IMR-90 (cell line): ENCODE results near the gene DNASE1. TPM values are rescaled to one million over a fixed set of nuclear protein-coding genes. Genes with fewer than 3 reads are reported as not detected.

Experiments
- ATAC-seq: fragments of 200-7000 bp; cut with Tn5 transposase; 2 replicates; pipeline ENCODE4 v1.9.1; 2020; ENCODE audit warnings: low read depth, mild to moderate bottlenecking, moderate library complexity
- BruUV-seq: library from RNA; stranded (reverse); fragments of 400-500 nt; replicated peaks from 2 replicates; lab custom pipeline; 2021; lab: Mats Ljungman, UMichigan
- CTCF ChIA-PET: fragments of 300-600 bp; formaldehyde crosslinking; extraction: SDS; loops from one replicate; lab custom pipeline; 2021; ENCODE audit warnings: antibody characterized with exemption; lab: Yijun Ruan, JAX
- POLR2A ChIA-PET: fragments of 300-600 bp; sonication (Branson Sonifier 250); formaldehyde crosslinking; loops from one replicate; lab custom pipeline; 2022; ENCODE audit warnings: antibody characterized with exemption; ENCODE audit not compliant: unreplicated experiment; lab: Charles Lee
- DNase-seq: peaks from one replicate; pipeline ENCODE4 v3.0.0; 2013
- H2AFZ ChIP-seq: replicated peaks from 2 replicates; pipeline ENCODE3; 2013; ENCODE audit warnings: low read length, mild to moderate bottlenecking; ENCODE audit not compliant: poor library complexity
- H2AK5ac ChIP-seq: 2 replicates; pipeline ENCODE4 v1.6.1; 2013; ENCODE audit warnings: low read depth, low read length, inconsistent platforms
- H2AK9ac ChIP-seq: replicated peaks from 2 replicates; pipeline ENCODE3; 2013; ENCODE audit warnings: mild to moderate bottlenecking, low read depth, low read length, moderate library complexity; ENCODE audit not compliant: poor library complexity
- H2BK120ac ChIP-seq: 2 replicates; pipeline ENCODE4 v1.6.1; 2013; ENCODE audit warnings: low read depth, low read length, inconsistent platforms
- H2BK15ac ChIP-seq: 3 replicates; pipeline ENCODE4 v1.6.1; 2013; ENCODE audit warnings: low read depth, low read length, inconsistent platforms
- H2BK20ac ChIP-seq: 2 replicates; pipeline ENCODE4 v1.6.1; 2013; ENCODE audit warnings: low read depth, mild to moderate bottlenecking, inconsistent platforms, low read length, moderate library complexity
- H2BK5ac ChIP-seq: 2 replicates; pipeline ENCODE4 v1.6.1; 2013; ENCODE audit warnings: mild to moderate bottlenecking, low read depth, low read length, inconsistent platforms; ENCODE audit not compliant: poor library complexity, severe bottlenecking
- H3K14ac ChIP-seq: replicated peaks from 2 replicates; pipeline ENCODE4 v1.6.1; 2013; ENCODE audit warnings: low read depth, low read length, inconsistent platforms
- H3K18ac ChIP-seq: 2 replicates; pipeline ENCODE4 v1.6.1; 2013; ENCODE audit warnings: low read depth, low read length, control low read depth
- H3K23ac ChIP-seq: 2 replicates; pipeline ENCODE4 v1.6.1; 2013; ENCODE audit warnings: low read depth, low read length, inconsistent platforms
- H3K27ac ChIP-seq: 2 replicates; pipeline ENCODE4 v1.5.1; 2013; ENCODE audit warnings: mild to moderate bottlenecking, control low read depth, low read length; ENCODE audit not compliant: insufficient read depth
- H3K27me3 ChIP-seq: 2 replicates; pipeline ENCODE4 v1.6.1; 2013; ENCODE audit warnings: low read length; ENCODE audit not compliant: control insufficient read depth, insufficient read depth
- H3K36me3 ChIP-seq: 2 replicates; pipeline ENCODE4 v1.6.1; 2013; ENCODE audit warnings: low read length, mixed read lengths; ENCODE audit not compliant: control insufficient read depth, insufficient read depth
- H3K4ac ChIP-seq: 2 replicates; pipeline ENCODE4 v1.6.1; 2013; ENCODE audit warnings: low read depth, low read length, inconsistent platforms
- H3K4me1 ChIP-seq: 2 replicates; pipeline ENCODE4 v1.6.1; 2013; ENCODE audit warnings: low read length, mixed read lengths; ENCODE audit not compliant: control insufficient read depth, insufficient read depth
- H3K4me2 ChIP-seq: 2 replicates; pipeline ENCODE4 v1.6.1; 2013; ENCODE audit warnings: low read depth, mild to moderate bottlenecking, control low read depth, low read length, moderate library complexity
- H3K4me3 ChIP-seq: 2 replicates; pipeline ENCODE4 v1.5.1; 2013; ENCODE audit warnings: low read depth, mild to moderate bottlenecking, control low read depth, low read length, moderate library complexity; ENCODE audit not compliant: insufficient read depth
- H3K56ac ChIP-seq: 2 replicates; pipeline ENCODE4 v1.6.1; 2013; ENCODE audit warnings: low read length, inconsistent platforms; ENCODE audit not compliant: insufficient read depth; ENCODE audit errors: extremely low read depth
- H3K79me1 ChIP-seq, 2 experiments: 2 replicates each; pipeline ENCODE4 v1.6.1; 2013; ENCODE audit warnings: low read length in 2 of 2, inconsistent platforms in 1 of 2, low read depth in 1 of 2
- H3K9ac ChIP-seq: 2 replicates; pipeline ENCODE4 v1.6.1; 2013; ENCODE audit warnings: low read depth, low read length, control low read depth
- H3K9me1 ChIP-seq: 2 replicates; pipeline ENCODE4 v1.6.1; 2013; ENCODE audit warnings: low read length, inconsistent platforms; ENCODE audit not compliant: insufficient read depth
- H3K9me3 ChIP-seq: 2 replicates; pipeline ENCODE4 v1.6.1; 2013; ENCODE audit warnings: low read length; ENCODE audit not compliant: control insufficient read depth, insufficient read depth
- H4K20me1 ChIP-seq: 2 replicates; pipeline ENCODE4 v1.6.1; 2013; ENCODE audit warnings: low read length, inconsistent platforms; ENCODE audit not compliant: insufficient read depth
- H4K5ac ChIP-seq: 2 replicates; pipeline ENCODE4 v1.6.1; 2013; ENCODE audit warnings: mild to moderate bottlenecking, low read depth, low read length, control low read depth
- H4K8ac ChIP-seq, 2 experiments: 2 replicates each; pipeline ENCODE4 v1.6.1; 2013; ENCODE audit warnings: low read depth in 2 of 2, low read length in 2 of 2, control low read depth in 1 of 2, inconsistent platforms in 1 of 2
- H4K91ac ChIP-seq: 2 replicates; pipeline ENCODE4 v1.6.1; 2013; ENCODE audit warnings: low read depth, low read length, inconsistent platforms; ENCODE audit not compliant: insufficient read depth
- BHLHE40 ChIP-seq: fragments of 150-350 bp; IDR thresholded peaks from 2 replicates; pipeline ENCODE4 v1.6.1; 2016; ENCODE audit warnings: mild to moderate bottlenecking, low read depth, low read length
- CEBPB ChIP-seq: IDR thresholded peaks from 2 replicates; pipeline ENCODE4 v1.6.1; 2012; ENCODE audit warnings: low read depth, low read length, improper control_type of control experiment
- CHD1 ChIP-seq: IDR thresholded peaks from 2 replicates; pipeline ENCODE4 v1.6.1; 2012; ENCODE audit warnings: low read depth, low read length, improper control_type of control experiment
- CTCF ChIP-seq: conservative IDR thresholded peaks from 2 replicates; pipeline ENCODE4 v1.5.1; 2012; ENCODE audit warnings: mild to moderate bottlenecking, low read depth, low read length, improper control_type of control experiment
- ELK1 ChIP-seq: fragments of 150-350 bp; IDR thresholded peaks from 2 replicates; pipeline ENCODE4 v1.6.1; 2016; ENCODE audit warnings: low read depth, mild to moderate bottlenecking, low read length, moderate library complexity, borderline replicate concordance
- FOS ChIP-seq: fragments of 150-350 bp; IDR thresholded peaks from 2 replicates; pipeline ENCODE4 v1.6.1; 2016; ENCODE audit warnings: low read depth, low read length
- MAZ ChIP-seq: IDR thresholded peaks from 2 replicates; pipeline ENCODE4 v1.6.1; 2012; ENCODE audit warnings: low read depth, mild to moderate bottlenecking, low read length, improper control_type of control experiment, moderate library complexity, borderline replicate concordance
- MXI1 ChIP-seq: IDR thresholded peaks from 2 replicates; pipeline ENCODE4 v1.6.1; 2012; ENCODE audit warnings: low read depth, mild to moderate bottlenecking, low read length, moderate library complexity, borderline replicate concordance
- NFE2L2 ChIP-seq: fragments of 150-350 bp; IDR thresholded peaks from 2 replicates; pipeline ENCODE4 v1.6.1; 2016; ENCODE audit warnings: low read depth, mild to moderate bottlenecking, low read length
- POLR2A ChIP-seq: IDR thresholded peaks from 2 replicates; pipeline ENCODE4 v1.6.1; 2012; ENCODE audit warnings: mild to moderate bottlenecking, low read depth, low read length
- RAD21 ChIP-seq: IDR thresholded peaks from 2 replicates; pipeline ENCODE4 v1.6.1; 2012; ENCODE audit warnings: low read length, improper control_type of control experiment
- RCOR1 ChIP-seq: IDR thresholded peaks from 2 replicates; pipeline ENCODE4 v1.6.1; 2012; ENCODE audit warnings: mild to moderate bottlenecking, low read length, improper control_type of control experiment; ENCODE audit not compliant: insufficient replicate concordance
- RFX5 ChIP-seq: IDR thresholded peaks from 2 replicates; pipeline ENCODE4 v1.8.0; 2012; ENCODE audit warnings: low read depth, mild to moderate bottlenecking, low read length, moderate library complexity
- SMC3 ChIP-seq: fragments of 150-350 bp; IDR thresholded peaks from 2 replicates; pipeline ENCODE4 v1.6.1; 2016; ENCODE audit warnings: low read depth, mild to moderate bottlenecking, antibody characterized with exemption, low read length, moderate library complexity
- USF2 ChIP-seq: fragments of 150-350 bp; IDR thresholded peaks from 2 replicates; pipeline ENCODE4 v1.6.1; 2017; ENCODE audit warnings: mild to moderate bottlenecking, antibody characterized with exemption, low read length, low read depth
- WGBS, 2 experiments: methylation state at CpG; one replicate each; pipeline versions ENCODE4 v1.1.5 to v1.1.7; 2013; ENCODE audit warnings: missing lambda C conversion rate in 2 of 2; ENCODE audit not compliant: insufficient read length in 1 of 2; ENCODE audit errors: extremely low coverage in 2 of 2; 5-methylcytosine and 5-hydroxymethylcytosine counted together
- dilution Hi-C: fragments of 300-500 bp; cut with HindIII; formaldehyde crosslinking; loops from one replicate; pipeline ENCODE4 v1.14.3; 2018; ENCODE audit warnings: low sequenced_read_pairs; ENCODE audit not compliant: unreplicated experiment
- in situ Hi-C: fragments of 300-500 bp; cut with MboI; formaldehyde crosslinking; loops from 3 replicates; pipeline ENCODE4 v1.14.3; 2019; ENCODE audit warnings: low sequenced_read_pairs, inconsistent platforms, mixed read lengths
- intact Hi-C: fragments of 100-400 bp; cut with micrococcal nuclease; formaldehyde crosslinking; loops from 2 replicates; pipeline ENCODE4 v1.10.0; 2022
- polyA plus RNA-seq, 3 experiments: library from polyadenylated mRNA; depleted of rRNA; stranded (reverse); fragments of >200 nt; gene quantifications; 2 replicates each; pipeline ENCODE4 v1.2.3, GENCODE V29; 2012; ENCODE audit warnings: low replicate concordance in 1 of 3
- total RNA-seq: library from RNA; depleted of rRNA; stranded (reverse); fragments of >200 nt; gene quantifications from 2 replicates; pipeline ENCODE4 v1.2.3, GENCODE V29; 2012

The DNASE1 gene
- total and polyA plus RNA-seq, 2 of the 4 experiments (the other 2 are of a cell fraction), result 5.4 to 15.9 TPM

GRCh38 chr16:3640632-3641501 is 13.6 kb upstream of the DNASE1 start:
- H3K4ac ChIP-seq, result no peak overlapping the region
- H2AK9ac ChIP-seq, result peak overlapping the region; percentile 12
- H3K9me1 ChIP-seq, result peaks cover 10% of the 10 kb centered on the region
- no peaks in the 10 kb centered on the region; the same call in none of the 2 replicates for H4K20me1 ChIP-seq
- TF ChIP-seq SMC3 (no peak), CEBPB (no peak), MAZ (no peak), NFE2L2 (no peak), USF2 (no peak), MXI1 (no peak), FOS (no peak), CHD1 (no peak), CTCF (no peak), BHLHE40 (no peak), RFX5 (no peak), RCOR1 (no peak), POLR2A (no peak), ELK1 (no peak), RAD21 (no peak)
- no peak overlapping the region for H3K56ac ChIP-seq
- H2BK5ac ChIP-seq, result no peak overlapping the region
- ATAC-seq (no peak), DNase-seq (no peak)
- in situ Hi-C loops, result no loop called here
- no peak overlapping the region for H2BK15ac ChIP-seq
- dilution Hi-C loops, result no loop called here
- no peaks in the 10 kb centered on the region for H3K27me3 ChIP-seq
- H3K4me1 ChIP-seq, result peaks cover 13% of the 10 kb centered on the region
- H3K4me2 ChIP-seq, result no peak overlapping the region
- no peak overlapping the region for H4K91ac ChIP-seq
- no peak overlapping the region for H4K8ac ChIP-seq
- intact Hi-C loops, result no loop called here
- H3K9ac ChIP-seq, result no peak overlapping the region
- peaks cover 12 to 20% of the 10 kb centered on the region in 2 experiments for H3K79me1 ChIP-seq
- WGBS, 2 experiments, result 91% methylated on average over 10 of the region's 17 CpGs; no CpG with 5 or more reads in 1 of the 2 experiments
- no peak overlapping the region for H3K18ac ChIP-seq
- no peak overlapping the region for H3K4me3 ChIP-seq
- H2AFZ ChIP-seq, result peak overlapping the region; percentile 27
- ChIA-PET POLR2A (no interaction called here), CTCF (no interaction called here)
- no peak overlapping the region for H3K14ac ChIP-seq
- H2AK5ac ChIP-seq, result no peak overlapping the region
- no peak overlapping the region for H2BK20ac ChIP-seq
- no peak overlapping the region for H3K27ac ChIP-seq
- no TSS peak for BruUV-seq
- no peak overlapping the region for H2BK120ac ChIP-seq
- no peak overlapping the region for H4K5ac ChIP-seq
- H3K23ac ChIP-seq, result no peak overlapping the region
- no peaks in the 10 kb centered on the region for H3K9me3 ChIP-seq
- peaks cover 9% of the 10 kb centered on the region; the same call in 1 of the 2 replicates for H3K36me3 ChIP-seq
